Activated naive CD8-positive, alpha-beta T cell treated with anti-CD3 and anti-CD28 coated beads for 36 hours (primary cell): ENCODE data around the gene HLX. TPM values are rescaled to one million over a fixed set of nuclear protein-coding genes. Genes with fewer than 3 reads are reported as not detected.

ENCODE experiments used
- DNase-seq: peaks from one replicate; pipeline ENCODE4 v3.0.0; 2021
- H3K27ac Mint-ChIP-seq: one replicate; pipeline ENCODE4 v1.8.0; 2022; ENCODE audit warnings: mild to moderate bottlenecking, moderate library complexity, mixed read lengths
- H3K27me3 Mint-ChIP-seq: one replicate; pipeline ENCODE4 v1.8.0; 2022; ENCODE audit warnings: mild to moderate bottlenecking, mixed read lengths
- H3K36me3 Mint-ChIP-seq: one replicate; pipeline ENCODE4 v1.8.0; 2021; ENCODE audit warnings: mild to moderate bottlenecking, mixed read lengths
- H3K4me1 Mint-ChIP-seq: one replicate; pipeline ENCODE4 v1.8.0; 2021; ENCODE audit warnings: mixed read lengths
- H3K4me3 Mint-ChIP-seq: one replicate; pipeline ENCODE4 v1.8.0; 2022; ENCODE audit warnings: mild to moderate bottlenecking, moderate library complexity, mixed read lengths
- H3K9me3 Mint-ChIP-seq: one replicate; pipeline ENCODE4 v1.8.0; 2022; ENCODE audit warnings: mixed read lengths
- total RNA-seq, 2 experiments: library from RNA; stranded (reverse); gene quantifications; one replicate each; pipeline ENCODE4 v1.2.3, GENCODE V29; 2021

The HLX gene
- total RNA-seq, 2 experiments from 2014 or later = not detected

GRCh38 chr1:220921971-220922635 lies 42.9 kb downstream of the HLX start:
- Mint-ChIP-seq H3K27ac (no peak overlapping the region), H3K27me3 (peaks cover 23% of the 10 kb centered on the region), H3K9me3 (no peaks in the 10 kb centered on the region), H3K4me1 (no peaks in the 10 kb centered on the region), H3K4me3 (no peak overlapping the region), H3K36me3 (no peaks in the 10 kb centered on the region)
- no peak for DNase-seq

GRCh38 chr1:220922951-220923350 lies 43.7 kb downstream of the HLX start:
- no peak overlapping the region for H3K4me3 Mint-ChIP-seq
- H3K27ac Mint-ChIP-seq = no peak overlapping the region
- H3K9me3 Mint-ChIP-seq = no peaks in the 10 kb centered on the region
- no peaks in the 10 kb centered on the region for H3K36me3 Mint-ChIP-seq
- H3K4me1 Mint-ChIP-seq = no peaks in the 10 kb centered on the region
- peaks cover 26% of the 10 kb centered on the region for H3K27me3 Mint-ChIP-seq
- DNase-seq = no peak

- H3K4me1 Mint-ChIP-seq = no peaks in the 10 kb centered on the region
- H3K4me3 Mint-ChIP-seq = no peak overlapping the region
- no peak for DNase-seq
- no peak overlapping the region for H3K27ac Mint-ChIP-seq
- H3K36me3 Mint-ChIP-seq = no peaks in the 10 kb centered on the region
- H3K9me3 Mint-ChIP-seq = no peaks in the 10 kb centered on the region
- H3K27me3 Mint-ChIP-seq = peaks cover 26% of the 10 kb centered on the region
These were observed 45.2 kb downstream of the HLX start for GRCh38 chr1:220924331-220924970.

- Mint-ChIP-seq H3K9me3 (no peaks in the 10 kb centered on the region), H3K4me1 (no peaks in the 10 kb centered on the region), H3K4me3 (no peak overlapping the region), H3K36me3 (no peaks in the 10 kb centered on the region), H3K27ac (no peak overlapping the region), H3K27me3 (peaks cover 28% of the 10 kb centered on the region)
- DNase-seq = no peak
These were observed 46.5 kb downstream of the HLX start for GRCh38 chr1:220925707-220926106.

- DNase-seq = no peak
These were observed 46.9 kb downstream of the HLX start for GRCh38 chr1:220926146-220926545.

GRCh38 chr1:220927442-220927841 lies 48.2 kb downstream of the HLX start:
- H3K4me3 Mint-ChIP-seq = no peak overlapping the region
- no peaks in the 10 kb centered on the region for H3K4me1 Mint-ChIP-seq
- no peak for DNase-seq
- H3K36me3 Mint-ChIP-seq = no peaks in the 10 kb centered on the region
- H3K9me3 Mint-ChIP-seq = no peaks in the 10 kb centered on the region
- H3K27ac Mint-ChIP-seq = no peak overlapping the region
- H3K27me3 Mint-ChIP-seq = peaks cover 25% of the 10 kb centered on the region

More at GRCh38 chr1:220926146-220926545, 46.9 kb downstream of the HLX start:
- Mint-ChIP-seq H3K9me3 (no peaks in the 10 kb centered on the region), H3K27me3 (peaks cover 31% of the 10 kb centered on the region), H3K4me1 (no peaks in the 10 kb centered on the region), H3K36me3 (no peaks in the 10 kb centered on the region), H3K4me3 (no peak overlapping the region), H3K27ac (no peak overlapping the region)

GRCh38 chr1:220928320-220928719 lies 49.1 kb downstream of the HLX start:
- no peak for DNase-seq
- H3K9me3 Mint-ChIP-seq = no peaks in the 10 kb centered on the region
- H3K27ac Mint-ChIP-seq = no peak overlapping the region
- no peaks in the 10 kb centered on the region for H3K36me3 Mint-ChIP-seq
- H3K4me3 Mint-ChIP-seq = no peak overlapping the region
- H3K27me3 Mint-ChIP-seq = peaks cover 25% of the 10 kb centered on the region
- no peaks in the 10 kb centered on the region for H3K4me1 Mint-ChIP-seq

GRCh38 chr1:220928725-220929300 lies 49.6 kb downstream of the HLX start:
- H3K4me1 Mint-ChIP-seq = no peaks in the 10 kb centered on the region
- H3K27ac Mint-ChIP-seq = no peak overlapping the region
- H3K27me3 Mint-ChIP-seq = peaks cover 25% of the 10 kb centered on the region
- H3K9me3 Mint-ChIP-seq = no peaks in the 10 kb centered on the region
- no peak overlapping the region for H3K4me3 Mint-ChIP-seq
- no peaks in the 10 kb centered on the region for H3K36me3 Mint-ChIP-seq
- DNase-seq = no peak

GRCh38 chr1:220929304-220929703 lies 50.1 kb downstream of the HLX start:
- H3K27me3 Mint-ChIP-seq = peaks cover 25% of the 10 kb centered on the region
- no peak overlapping the region for H3K4me3 Mint-ChIP-seq
- H3K9me3 Mint-ChIP-seq = no peaks in the 10 kb centered on the region
- H3K4me1 Mint-ChIP-seq = no peaks in the 10 kb centered on the region
- no peak overlapping the region for H3K27ac Mint-ChIP-seq
- H3K36me3 Mint-ChIP-seq = no peaks in the 10 kb centered on the region
- DNase-seq = no peak

Other genes starting within 250 kb of the HLX start
- gene C1orf115, start 189.1 kb upstream of the HLX start, total RNA-seq = under 1 TPM; 0.33 to 0.38 TPM
- not detected for gene MTARC2, start 131.1 kb upstream of the HLX start, total RNA-seq
- under 1 TPM in 1 of 2 experiments, not detected in 1; 0.33 TPM for gene MTARC1, start 92.5 kb upstream of the HLX start, total RNA-seq